SK-N-SH treated with all-trans-retinoic acid at 6 μM for 48 hours (cell line): ENCODE measurements around the gene ALPL.
A peak's percentile ranks its signal among the peaks of the same experiment; 100 is the strongest.

Experiments
- ISL1 ChIP-seq: fragments of 250-450 bp; sonication (Bioruptor Pico); IDR thresholded peaks from 2 replicates; pipeline ENCODE4 v2.1.2; 2022; ENCODE audit warnings: mild to moderate bottlenecking, moderate library complexity
- PPARA ChIP-seq: fragments of 250-450 bp; sonication (Bioruptor Pico); IDR thresholded peaks from 2 replicates; pipeline ENCODE4 v1.5.0; 2020; ENCODE audit warnings: mild to moderate bottlenecking, borderline replicate concordance

- TF ChIP-seq PPARA (CRISPR knock-in tag) (no peak), ISL1 (CRISPR knock-in tag) (peak; percentile 84)
Measured at GRCh38 chr1:21552715-21553114, 43.5 kb downstream of the ALPL start.
